Tibial nerve (tissue), 4 donors: ENCODE measurements around the gene CROCC2.

Experiments
- EP300 ChIP-seq, 2 donors: sonication (generic); formaldehyde crosslinking; IDR thresholded peaks; one replicate each; pipeline ENCODE4 v1.6.1; 2017; ENCODE audit warnings: antibody characterized with exemption in 2 of 2, mild to moderate bottlenecking in 1 of 2
- POLR2A ChIP-seq, 2 donors: fragments of 450-650 bp; IDR thresholded peaks; one replicate each; pipeline ENCODE4 v1.6.1; 2017; ENCODE audit warnings: antibody characterized with exemption in 2 of 2, mild to moderate bottlenecking in 2 of 2, moderate library complexity in 2 of 2
- TF ChIP-seq, protein P1 (sequence below), 5 experiments: fragments of 200-600 bp in 3 of 5; fragments of 450-650 bp in 2 of 5; sonication (generic) in 3 of 5; IDR thresholded peaks; one replicate each; pipeline ENCODE4 v1.5.1; 2016 to 2019; ENCODE audit warnings: antibody characterized with exemption in 5 of 5, mild to moderate bottlenecking in 3 of 5, moderate library complexity in 2 of 5

DNA sequence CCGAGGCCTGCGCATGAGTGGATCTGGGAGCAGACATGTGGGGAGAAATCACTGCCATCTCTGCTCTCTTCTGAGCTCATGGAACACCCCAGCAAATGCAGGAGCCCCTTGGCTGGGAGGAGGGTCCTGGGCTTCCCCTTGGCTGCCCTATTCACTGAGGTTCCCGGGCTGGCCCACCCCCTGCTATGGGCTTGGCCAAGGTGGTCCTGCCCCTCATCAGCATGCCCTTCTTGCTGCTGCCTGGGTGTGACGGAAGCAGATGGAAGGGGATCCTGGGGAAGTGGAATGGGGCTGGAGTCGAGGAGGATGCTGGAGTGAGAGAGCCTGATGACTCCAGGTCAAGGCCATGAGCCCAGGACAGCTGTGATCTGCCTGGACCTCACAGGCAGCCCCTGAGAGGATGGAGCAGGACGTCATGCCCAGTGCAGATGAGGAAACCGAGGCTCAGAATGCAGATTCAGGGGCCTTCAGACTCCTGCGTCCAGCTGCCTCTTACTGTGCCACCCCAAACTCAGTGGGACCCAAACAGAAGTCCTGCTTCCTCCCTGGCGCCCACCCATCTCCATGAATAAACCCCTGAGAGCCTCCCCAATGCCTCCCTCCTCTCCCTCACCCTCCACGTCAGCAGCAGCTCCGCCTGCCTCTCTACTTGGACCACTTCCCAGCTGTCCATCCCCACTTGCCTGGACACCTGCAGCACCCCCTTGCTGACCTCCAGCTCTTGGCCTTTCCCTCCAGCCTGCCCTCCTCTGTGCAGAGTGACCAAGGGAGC is 96.3 kb downstream of the CROCC2 start:
- TF ChIP-seq, protein P1, sequence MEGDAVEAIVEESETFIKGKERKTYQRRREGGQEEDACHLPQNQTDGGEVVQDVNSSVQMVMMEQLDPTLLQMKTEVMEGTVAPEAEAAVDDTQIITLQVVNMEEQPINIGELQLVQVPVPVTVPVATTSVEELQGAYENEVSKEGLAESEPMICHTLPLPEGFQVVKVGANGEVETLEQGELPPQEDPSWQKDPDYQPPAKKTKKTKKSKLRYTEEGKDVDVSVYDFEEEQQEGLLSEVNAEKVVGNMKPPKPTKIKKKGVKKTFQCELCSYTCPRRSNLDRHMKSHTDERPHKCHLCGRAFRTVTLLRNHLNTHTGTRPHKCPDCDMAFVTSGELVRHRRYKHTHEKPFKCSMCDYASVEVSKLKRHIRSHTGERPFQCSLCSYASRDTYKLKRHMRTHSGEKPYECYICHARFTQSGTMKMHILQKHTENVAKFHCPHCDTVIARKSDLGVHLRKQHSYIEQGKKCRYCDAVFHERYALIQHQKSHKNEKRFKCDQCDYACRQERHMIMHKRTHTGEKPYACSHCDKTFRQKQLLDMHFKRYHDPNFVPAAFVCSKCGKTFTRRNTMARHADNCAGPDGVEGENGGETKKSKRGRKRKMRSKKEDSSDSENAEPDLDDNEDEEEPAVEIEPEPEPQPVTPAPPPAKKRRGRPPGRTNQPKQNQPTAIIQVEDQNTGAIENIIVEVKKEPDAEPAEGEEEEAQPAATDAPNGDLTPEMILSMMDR (IDR thresholded peaks at IDR 0.05): no peak
- TF ChIP-seq EP300 (IDR thresholded peaks at IDR 0.05) (no peak), POLR2A (IDR thresholded peaks at IDR 0.05) (no peak)
